Uterus (tissue), 4 donors: Measurements from ENCODE around the gene RAD51B. TPM values are rescaled to one million over a fixed set of nuclear protein-coding genes. Genes with fewer than 3 reads are reported as not detected.

ENCODE experiments used
- DNase-seq, 2 donors: peaks; one replicate each; pipeline ENCODE4 v3.0.0-alpha.2; 2019 to 2020
- H3K27ac ChIP-seq, 2 donors: fragments of 200-600 bp; sonication (generic); 1 replicate in 1 of 2; 2 replicates in 1 of 2; pipeline ENCODE4 v1.5.1; 2016 to 2018
- H3K27me3 ChIP-seq, 2 donors: fragments of 200-600 bp; sonication (generic); one replicate each; pipeline ENCODE4 v1.5.1; 2018 to 2019; ENCODE audit warnings: control low read depth in 1 of 2
- H3K36me3 ChIP-seq, 2 donors: fragments of 200-600 bp; sonication (generic); one replicate each; pipeline ENCODE4 v1.5.1; 2019; ENCODE audit warnings: control low read depth in 1 of 2
- H3K4me1 ChIP-seq, 2 donors: fragments of 200-600 bp; sonication (generic); one replicate each; pipeline ENCODE4 v1.5.1; 2018 to 2019; ENCODE audit warnings: control low read depth in 1 of 2
- H3K4me3 ChIP-seq, 2 donors: fragments of 200-600 bp; sonication (generic); 1 replicate in 1 of 2; 2 replicates in 1 of 2; pipeline ENCODE4 v1.5.1; 2018 to 2019; ENCODE audit warnings: mild to moderate bottlenecking in 1 of 2
- H3K9me3 ChIP-seq, 2 donors: fragments of 200-600 bp; sonication (generic); one replicate each; pipeline ENCODE4 v1.5.1; 2019; ENCODE audit warnings: control low read depth in 1 of 2
- CTCF ChIP-seq, 4 experiments: fragments of 200-600 bp in 2 of 4; fragments of 450-650 bp in 2 of 4; sonication (generic) in 2 of 4; IDR thresholded peaks; one replicate each; pipeline ENCODE4 v1.5.1; 2016 to 2019; ENCODE audit warnings: antibody characterized with exemption in 4 of 4, mild to moderate bottlenecking in 2 of 4, moderate library complexity in 1 of 4
- POLR2A ChIP-seq, 2 donors: fragments of 450-650 bp; IDR thresholded peaks; one replicate each; pipeline ENCODE4 v1.6.1; 2016; ENCODE audit warnings: antibody characterized with exemption in 2 of 2, mild to moderate bottlenecking in 1 of 2, moderate library complexity in 1 of 2
- intact Hi-C: fragments of 100-400 bp; cut with DNase I; formaldehyde crosslinking; loops from one replicate; pipeline ENCODE4 v1.15.1; 2023; ENCODE audit warnings: low total_unique reads
- total RNA-seq, 4 donors: library from RNA; depleted of rRNA in 3 of 4; stranded (reverse); fragments of >200 nt in 3 of 4; gene quantifications; one replicate each; pipeline versions ENCODE4 v1.1.0 to v1.2.4, GENCODE V29; 2014 to 2023
- donor health status: DM: yes; HTN: yes; CAD: no.

The RAD51B gene
- total RNA-seq, 4 donors from 2014 or later: 29.5 to 100.0 (median 70.3) TPM

DNA sequence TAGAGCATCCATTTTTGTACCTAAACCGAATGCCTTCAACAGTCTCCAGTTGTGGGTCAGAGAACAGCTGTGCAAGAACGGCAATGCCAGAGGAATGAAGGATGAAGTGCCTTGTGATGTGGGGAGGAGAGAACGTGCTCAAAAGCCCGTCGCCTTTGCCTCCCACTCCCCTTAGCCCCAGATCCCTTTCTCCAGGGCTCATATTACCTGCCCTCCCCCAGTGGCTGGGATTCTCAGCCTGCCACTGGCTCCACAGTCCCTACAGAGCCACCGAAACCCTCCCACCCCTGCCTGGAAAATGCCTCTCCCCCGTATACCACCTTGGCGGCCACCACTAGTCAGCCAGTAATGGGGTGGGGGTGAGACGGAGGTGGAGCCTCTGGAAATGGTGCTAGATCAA, 814.8 kb downstream of the RAD51B start:
- Histone ChIP-seq H3K27me3 (no peaks in the 10 kb centered on the region), H3K9me3 (no peaks in the 10 kb centered on the region), H3K4me3 (no peak overlapping the region), H3K27ac (peak overlapping the region; percentile 82 to 86), H3K4me1 (peaks cover 23 to 33% of the 10 kb centered on the region in 2 donors), H3K36me3 (no peaks in the 10 kb centered on the region)
- intact Hi-C loops: no loop called here
- peak in 1 of 2 donors; percentile 19 for DNase-seq
- TF ChIP-seq POLR2A (IDR thresholded peaks at IDR 0.05) (no peak), CTCF (IDR thresholded peaks at IDR 0.05) (no peak)

DNA sequence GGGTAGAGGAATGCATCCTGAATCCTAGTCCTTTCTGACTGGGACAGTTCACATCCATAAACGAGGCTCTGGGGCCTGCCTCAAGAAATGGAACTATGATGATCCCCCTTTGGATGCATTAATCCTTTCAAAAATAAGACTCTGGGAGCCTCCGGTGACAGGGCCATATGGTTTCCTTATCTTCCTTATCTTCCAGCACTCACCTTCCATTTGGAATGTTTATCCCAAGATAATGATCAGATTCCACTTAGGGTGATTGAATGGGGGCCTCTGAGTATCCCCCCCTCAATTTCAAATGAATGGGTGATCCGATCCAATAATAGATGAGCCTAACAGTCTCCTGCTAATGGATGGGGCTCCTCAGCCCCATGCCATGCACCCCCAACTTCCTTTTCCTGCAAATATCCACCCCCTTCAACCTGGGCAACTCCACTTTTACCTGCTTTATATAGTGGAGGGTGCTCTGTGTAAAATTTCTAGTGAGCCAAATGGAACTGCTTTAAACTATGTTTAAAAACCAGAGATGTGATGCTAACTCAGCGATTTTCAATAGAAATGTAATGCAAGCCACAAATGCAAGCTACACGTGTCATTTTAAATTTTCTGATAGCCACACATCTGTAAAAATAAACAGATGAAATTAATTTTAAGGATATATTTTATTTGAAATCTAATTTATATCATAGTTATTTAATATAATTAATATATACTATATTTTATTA, 815.5 kb downstream of the RAD51B start:
- TF ChIP-seq POLR2A (IDR thresholded peaks at IDR 0.05) (no peak), CTCF (IDR thresholded peaks at IDR 0.05) (no peak)
- Histone ChIP-seq H3K4me1 (peaks cover 24 to 33% of the 10 kb centered on the region in 2 donors), H3K27ac (peak overlapping the region; percentile 82 to 86), H3K4me3 (no peak overlapping the region), H3K36me3 (no peaks in the 10 kb centered on the region), H3K9me3 (no peaks in the 10 kb centered on the region), H3K27me3 (no peaks in the 10 kb centered on the region)
- no peak for DNase-seq
- intact Hi-C loops: no loop called here

DNA sequence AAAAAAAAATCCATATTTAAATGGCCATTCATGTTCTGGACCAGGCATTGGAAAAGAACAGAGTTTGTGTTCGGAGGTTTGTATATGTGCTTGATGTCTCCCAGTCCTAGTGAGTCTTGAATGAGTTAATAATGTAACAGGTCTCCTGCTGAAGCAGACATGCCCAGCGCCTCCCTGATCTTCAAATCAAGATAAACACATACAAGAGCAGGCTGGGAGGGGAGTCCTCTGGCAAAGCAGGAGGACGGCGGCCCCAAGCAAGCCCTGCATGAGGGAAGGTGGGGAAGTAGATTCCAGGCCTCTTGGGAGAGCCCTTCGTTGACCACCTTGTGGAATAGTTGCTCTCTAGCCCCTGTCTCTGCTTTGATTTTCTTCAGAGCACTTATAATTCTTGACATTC, 817.0 kb downstream of the RAD51B start:
- Histone ChIP-seq H3K27ac (peak overlapping the region; percentile 82 to 86), H3K36me3 (no peaks in the 10 kb centered on the region), H3K27me3 (no peaks in the 10 kb centered on the region), H3K4me3 (no peak overlapping the region), H3K4me1 (peaks cover 24 to 33% of the 10 kb centered on the region in 2 donors), H3K9me3 (no peaks in the 10 kb centered on the region)
- peak in 1 of 2 donors; percentile 33 for DNase-seq
- intact Hi-C loops: no loop called here
- TF ChIP-seq POLR2A (IDR thresholded peaks at IDR 0.05) (no peak), CTCF (IDR thresholded peaks at IDR 0.05) (no peak)

- DNase-seq: peak; percentile 59 to 61
- Histone ChIP-seq H3K27ac (peak overlapping the region; percentile 82 to 86), H3K9me3 (no peaks in the 10 kb centered on the region), H3K4me1 (peaks cover 24 to 33% of the 10 kb centered on the region in 2 donors), H3K27me3 (no peaks in the 10 kb centered on the region), H3K4me3 (no peak overlapping the region), H3K36me3 (no peaks in the 10 kb centered on the region)
- TF ChIP-seq CTCF (IDR thresholded peaks at IDR 0.05): no peak
- TF ChIP-seq POLR2A (IDR thresholded peaks at IDR 0.05): no peak
- intact Hi-C loops: no loop called here
Measured at GRCh38 chr14:68637106-68638021, 817.8 kb downstream of the RAD51B start.
